Renal cortical epithelial cell (primary cell): ENCODE results near the gene NSUN6. TPM values are rescaled to one million over a fixed set of nuclear protein-coding genes. Genes with fewer than 3 reads are reported as not detected.

ENCODE experiments used
- DNase-seq: peaks from one replicate; pipeline ENCODE4 v3.0.0-alpha.2; 2011; ENCODE audit warnings: low read depth
- total RNA-seq: library from RNA; depleted of rRNA; stranded (reverse); fragments of >200 nt; gene quantifications from 2 replicates; pipeline ENCODE4 v1.2.3, GENCODE V29; 2014

The NSUN6 gene
- total RNA-seq, 1 donor from 2014 or later: 12.0 TPM

DNA sequence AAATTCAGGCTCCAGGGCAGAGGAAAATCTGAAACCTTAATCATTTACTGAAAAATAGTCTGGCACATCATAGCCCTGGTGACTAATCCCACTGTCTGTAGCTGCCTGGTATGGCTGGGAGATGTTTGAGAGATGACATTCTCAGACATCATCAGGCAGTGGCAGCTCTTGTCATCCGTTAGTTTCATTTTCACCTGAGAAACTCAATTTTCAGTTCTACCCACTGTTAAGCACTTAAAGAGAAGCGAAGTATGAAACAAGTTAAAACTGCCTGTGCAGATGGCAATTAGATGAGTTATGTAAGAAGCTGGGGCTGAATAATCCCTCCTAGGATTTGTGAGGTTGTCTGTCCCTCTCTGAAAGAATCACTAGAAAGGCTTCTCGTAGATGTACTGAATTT lies 150.2 kb downstream of the NSUN6 start:
- DNase-seq: peak; percentile 45

DNA sequence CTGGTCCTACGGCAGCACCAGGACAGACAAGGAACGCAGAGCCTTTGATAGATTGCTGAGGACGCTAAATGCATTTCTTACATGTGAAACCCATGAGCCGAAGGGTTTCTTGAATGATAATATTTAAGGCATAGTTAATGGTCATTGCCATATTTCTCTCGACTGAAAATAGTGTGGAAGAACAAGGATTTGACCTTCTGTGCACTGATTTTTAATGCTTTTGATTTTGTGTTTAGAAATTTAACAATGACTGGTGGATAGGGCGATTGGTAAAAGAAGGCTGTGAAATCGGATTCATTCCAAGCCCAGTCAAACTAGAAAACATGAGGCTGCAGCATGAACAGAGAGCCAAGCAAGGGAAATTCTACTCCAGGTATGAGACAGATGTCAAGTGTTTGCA lies 150.8 kb downstream of the NSUN6 start:
- no peak for DNase-seq

DNA sequence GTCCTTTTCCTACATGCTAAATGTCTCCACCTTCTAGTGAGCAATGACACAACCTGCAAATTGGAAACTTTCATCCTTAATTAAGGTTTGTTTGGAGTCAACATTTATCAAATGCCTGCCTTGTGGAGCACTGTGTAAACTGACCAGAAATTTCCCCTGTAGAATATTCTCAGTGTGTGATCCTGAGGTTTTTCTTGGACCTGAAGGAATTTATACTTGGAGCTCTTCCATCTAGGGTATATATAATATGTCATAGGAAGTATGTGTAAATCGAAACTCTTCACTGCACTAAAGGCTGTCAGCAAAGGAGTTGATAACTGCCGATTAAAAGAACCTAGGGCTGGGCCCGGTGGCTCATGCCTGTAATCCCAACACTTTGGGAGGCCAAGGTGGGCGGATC lies 152.4 kb downstream of the NSUN6 start:
- no peak for DNase-seq

GRCh38 chr10:18497806-18498369 lies 153.5 kb downstream of the NSUN6 start:
- DNase-seq: peak; percentile 24

Other genes with a start within 250 kb of the NSUN6 start
- gene ARL5B, start 7.8 kb upstream of the NSUN6 start, total RNA-seq: 22.4 and 22.9 TPM in 2 replicates